HCT116 (cell line): ENCODE results near the gene EPHB2. TPM values are rescaled to one million over a fixed set of nuclear protein-coding genes. Genes with fewer than 3 reads are reported as not detected.

Experiments
- ATAC-seq: fragments of 200-7000 bp; cut with Tn5 transposase; 2 replicates; pipeline ENCODE4 v1.9.1; 2020; ENCODE audit warnings: mild to moderate bottlenecking, moderate library complexity
- BruUV-seq: library from RNA; stranded (reverse); fragments of 400-500 nt; replicated peaks from 2 replicates; lab custom pipeline; 2021; lab: Mats Ljungman, UMichigan
- CTCF ChIA-PET: fragments of 300-600 bp; sonication (Branson Sonifier 250); formaldehyde crosslinking; loops from one replicate; lab custom pipeline; 2021; ENCODE audit warnings: antibody characterized with exemption; lab: Charles Lee
- POLR2A ChIA-PET: fragments of 300-600, 350-600 bp; sonication (Branson Sonifier 250); formaldehyde crosslinking; loops from one replicate; lab custom pipeline; 2021; ENCODE audit warnings: antibody characterized with exemption; lab: Charles Lee
- RAD21 ChIA-PET, 2 experiments: fragments of 300-600 bp; sonication (Branson Sonifier 250); formaldehyde crosslinking; loops; one replicate each; lab custom pipeline; 2023; ENCODE audit warnings: low total read pairs in 2 of 2; ENCODE audit not compliant: uncharacterized antibody in 2 of 2, unreplicated experiment in 2 of 2, low non-redundant PET in 1 of 2; lab: Charles Lee
- DNase-seq: peaks from one replicate; pipeline ENCODE4 v3.0.0-alpha.2; 2010; ENCODE audit warnings: low read depth, low spot score
- H2AFZ ChIP-seq: fragments of 200-600 bp; shearing (Covaris generic), sonication (generic); 2 replicates; pipeline ENCODE4 v1.6.1; 2017; ENCODE audit warnings: low read depth, mixed run types, mixed read lengths, antibody characterized with exemption, low read length; ENCODE audit not compliant: poor library complexity, severe bottlenecking
- H3K27ac ChIP-seq: 2 replicates; pipeline ENCODE4 v1.5.1; 2012; ENCODE audit warnings: low read depth, low read length
- H3K27me3 ChIP-seq: fragments of 200-600 bp; sonication (generic); 2 replicates; pipeline ENCODE4 v1.6.1; 2016; ENCODE audit warnings: mixed run types, low read length, mixed read lengths; ENCODE audit not compliant: insufficient read depth
- H3K36me3 ChIP-seq, 2 experiments: fragments of 200-500 bp in 1 of 2; fragments of 200-600 bp in 1 of 2; sonication (Bioruptor generic) in 1 of 2; sonication (generic) in 1 of 2; 2 replicates each; pipeline versions ENCODE4 v1.5.1 to v1.6.1; 2014 to 2016; ENCODE audit warnings: low read length in 2 of 2, inconsistent platforms in 1 of 2, mixed read lengths in 1 of 2, mixed run types in 1 of 2; ENCODE audit not compliant: insufficient read depth in 2 of 2, control insufficient read depth in 1 of 2
- H3K4me1 ChIP-seq, 2 experiments: fragments of 200-600 bp in 1 of 2; sonication (generic) in 1 of 2; 2 replicates each; pipeline versions ENCODE4 v1.5.1 to v1.6.1; 2012 to 2017; ENCODE audit warnings: low read length in 2 of 2, inconsistent platforms in 1 of 2, mild to moderate bottlenecking in 1 of 2, mixed read lengths in 1 of 2, mixed run types in 1 of 2, moderate library complexity in 1 of 2; ENCODE audit not compliant: insufficient read depth in 2 of 2, control insufficient read depth in 1 of 2
- H3K4me2 ChIP-seq: fragments of 200-600 bp; sonication (generic); 2 replicates; pipeline ENCODE4 v1.6.1; 2017; ENCODE audit warnings: mixed run types, low read length, mixed read lengths
- H3K4me3 ChIP-seq, 2 experiments: fragments of 200-600 bp in 1 of 2; sonication (generic) in 1 of 2; replicated peaks in 1 of 2; 2 replicates each; pipeline ENCODE4 v1.5.1; 2011 to 2016; ENCODE audit warnings: low read length in 2 of 2, control low read depth in 1 of 2, low read depth in 1 of 2, mild to moderate bottlenecking in 1 of 2, mixed read lengths in 1 of 2, mixed run types in 1 of 2
- H3K79me2 ChIP-seq: fragments of 200-600 bp; sonication (generic); 2 replicates; pipeline ENCODE4 v1.6.1; 2017; ENCODE audit warnings: mild to moderate bottlenecking, mixed run types, low read length, moderate library complexity, mixed read lengths; ENCODE audit not compliant: insufficient read depth
- H3K9ac ChIP-seq: fragments of 200-600 bp; sonication (generic); 2 replicates; pipeline ENCODE4 v1.6.1; 2016; ENCODE audit warnings: low read length, mixed read lengths
- H3K9me2 ChIP-seq: fragments of 200-600 bp; sonication (generic), shearing (Covaris generic); 2 replicates; pipeline ENCODE4 v1.6.1; 2017; ENCODE audit warnings: mixed run types, mild to moderate bottlenecking, moderate library complexity; ENCODE audit not compliant: insufficient read depth
- H3K9me3 ChIP-seq, 2 experiments: fragments of 200-500 bp in 1 of 2; fragments of 200-600 bp in 1 of 2; sonication (Bioruptor generic) in 1 of 2; sonication (generic) in 1 of 2; 2 replicates each; pipeline ENCODE4 v1.6.1; 2014 to 2017; ENCODE audit warnings: low read length in 2 of 2, mixed read lengths in 2 of 2, inconsistent platforms in 1 of 2, low read depth in 1 of 2, mild to moderate bottlenecking in 1 of 2, mixed run types in 1 of 2, moderate library complexity in 1 of 2; ENCODE audit not compliant: control insufficient read depth in 1 of 2, insufficient read depth in 1 of 2
- H4K20me1 ChIP-seq: fragments of 200-600 bp; sonication (generic), shearing (Covaris generic); 2 replicates; pipeline ENCODE4 v1.6.1; 2017; ENCODE audit warnings: mixed run types, mild to moderate bottlenecking, moderate library complexity; ENCODE audit not compliant: insufficient read depth
- CBX3 ChIP-seq: IDR thresholded peaks from 2 replicates; pipeline ENCODE4 v1.6.1; 2012; ENCODE audit warnings: low read depth
- CEBPB ChIP-seq: IDR thresholded peaks from 2 replicates; pipeline ENCODE4 v1.6.1; 2012; ENCODE audit warnings: low read depth
- ELF1 ChIP-seq: IDR thresholded peaks from 2 replicates; pipeline ENCODE4 v1.6.1; 2012; ENCODE audit warnings: low read depth, borderline replicate concordance
- EZH2 ChIP-seq: fragments of 200-600 bp; sonication (generic); IDR thresholded peaks from 2 replicates; pipeline ENCODE4 v1.6.1; 2017; ENCODE audit warnings: antibody characterized with exemption, mixed run types
- EZH2phosphoT487 ChIP-seq: fragments of 200-600 bp; IDR thresholded peaks from 2 replicates; pipeline ENCODE4 v1.6.1; 2018; ENCODE audit warnings: antibody characterized with exemption, borderline replicate concordance
- FOSL1 ChIP-seq: IDR thresholded peaks from 2 replicates; pipeline ENCODE4 v1.6.1; 2012; ENCODE audit warnings: low read depth
- JUND ChIP-seq: IDR thresholded peaks from 2 replicates; pipeline ENCODE4 v1.6.1; 2012
- POLR2A ChIP-seq: IDR thresholded peaks from 2 replicates; pipeline ENCODE4 v1.7.0; 2011; ENCODE audit warnings: borderline replicate concordance; ENCODE audit not compliant: insufficient read depth, insufficient read length; ENCODE audit errors: extremely low read depth
- POLR2AphosphoS5 ChIP-seq: IDR thresholded peaks from 2 replicates; pipeline ENCODE4 v1.6.1; 2011; ENCODE audit warnings: mild to moderate bottlenecking, low read depth, low read length, moderate library complexity
- SIN3A ChIP-seq: IDR thresholded peaks from 2 replicates; pipeline ENCODE4 v1.6.1; 2012; ENCODE audit warnings: low read depth
- SP1 ChIP-seq: IDR thresholded peaks from 2 replicates; pipeline ENCODE4 v1.6.1; 2012; ENCODE audit warnings: low read depth
- SRF ChIP-seq: IDR thresholded peaks from 2 replicates; pipeline ENCODE4 v1.6.1; 2012; ENCODE audit warnings: low read depth
- TCF7L2 ChIP-seq: IDR thresholded peaks from 2 replicates; pipeline ENCODE4 v1.7.0; 2011; ENCODE audit warnings: borderline replicate concordance, inconsistent platforms; ENCODE audit not compliant: insufficient read depth, insufficient read length; ENCODE audit errors: extremely low read depth
- ZFX ChIP-seq: fragments of 450-650 bp; IDR thresholded peaks from 2 replicates; pipeline ENCODE4 v1.6.1; 2017
- ZNF274 ChIP-seq: fragments of 200-500 bp; sonication (Bioruptor generic); IDR thresholded peaks from 2 replicates; pipeline ENCODE4 v1.6.1; 2014; ENCODE audit warnings: mild to moderate bottlenecking, low read depth, low read length, inconsistent platforms
- intact Hi-C: fragments of 100-400 bp; cut with micrococcal nuclease; formaldehyde crosslinking; loops from 2 replicates; pipeline ENCODE4 v1.10.0; 2022
- total RNA-seq: library from RNA; stranded (reverse); gene quantifications from one replicate; pipeline ENCODE4 v1.2.1, GENCODE V29; 2021; ENCODE audit not compliant: unreplicated experiment
- TF ChIP-seq, protein P1 (sequence below): IDR thresholded peaks from 2 replicates; pipeline ENCODE4 v1.6.1; 2011; ENCODE audit warnings: mild to moderate bottlenecking, low read length, moderate library complexity; ENCODE audit not compliant: insufficient replicate concordance; ENCODE audit errors: extremely low read depth
- TF ChIP-seq, protein P2 (sequence below): IDR thresholded peaks from 2 replicates; pipeline ENCODE4 v1.6.1; 2012
- TF ChIP-seq, protein P3 (sequence below): IDR thresholded peaks from 2 replicates; pipeline ENCODE4 v1.6.1; 2012; ENCODE audit warnings: low read depth
- TF ChIP-seq, protein P4 (sequence below), 3 experiments: fragments of 200-600 bp in 1 of 3; sonication (generic) in 1 of 3; IDR thresholded peaks in 2 of 3; conservative IDR thresholded peaks in 1 of 3; 2 replicates each; pipeline ENCODE4 v1.5.1; 2012 to 2017; ENCODE audit warnings: low read depth in 2 of 3, low read length in 2 of 3, antibody characterized with exemption in 1 of 3, borderline replicate concordance in 1 of 3, control low read depth in 1 of 3, mild to moderate bottlenecking in 1 of 3, mixed read lengths in 1 of 3, mixed run types in 1 of 3, moderate library complexity in 1 of 3; ENCODE audit not compliant: insufficient read depth in 1 of 3

EPHB2 gene
- total RNA-seq, 1 experiment from 2014 or later, result 19.5 TPM

DNA sequence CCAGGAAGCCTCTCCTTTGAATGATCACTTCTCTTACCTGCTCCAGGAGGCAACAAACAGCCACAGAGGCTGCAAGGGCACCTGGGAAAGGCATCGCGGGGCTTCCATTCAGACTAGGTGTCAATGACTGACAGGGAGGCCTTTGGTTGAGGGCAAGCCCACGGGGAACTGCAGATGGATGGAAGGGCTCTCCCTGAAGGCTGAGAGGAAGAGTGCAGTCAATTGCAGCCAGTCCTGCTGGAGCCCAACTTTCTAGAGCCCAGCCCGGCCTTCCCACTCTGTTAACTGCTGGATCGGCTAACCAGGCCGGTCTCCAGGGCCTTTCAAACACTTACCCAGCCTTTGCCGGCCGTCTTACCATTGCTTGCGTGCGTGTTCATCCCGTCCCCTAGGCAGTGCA, 172.8 kb downstream of the EPHB2 start:
- H2AFZ ChIP-seq, result no peak overlapping the region
- TF ChIP-seq FOSL1, result no peak
- TF ChIP-seq SIN3A, result no peak
- no peak for TF ChIP-seq POLR2A
- TF ChIP-seq SRF, result no peak
- TF ChIP-seq, protein P1, sequence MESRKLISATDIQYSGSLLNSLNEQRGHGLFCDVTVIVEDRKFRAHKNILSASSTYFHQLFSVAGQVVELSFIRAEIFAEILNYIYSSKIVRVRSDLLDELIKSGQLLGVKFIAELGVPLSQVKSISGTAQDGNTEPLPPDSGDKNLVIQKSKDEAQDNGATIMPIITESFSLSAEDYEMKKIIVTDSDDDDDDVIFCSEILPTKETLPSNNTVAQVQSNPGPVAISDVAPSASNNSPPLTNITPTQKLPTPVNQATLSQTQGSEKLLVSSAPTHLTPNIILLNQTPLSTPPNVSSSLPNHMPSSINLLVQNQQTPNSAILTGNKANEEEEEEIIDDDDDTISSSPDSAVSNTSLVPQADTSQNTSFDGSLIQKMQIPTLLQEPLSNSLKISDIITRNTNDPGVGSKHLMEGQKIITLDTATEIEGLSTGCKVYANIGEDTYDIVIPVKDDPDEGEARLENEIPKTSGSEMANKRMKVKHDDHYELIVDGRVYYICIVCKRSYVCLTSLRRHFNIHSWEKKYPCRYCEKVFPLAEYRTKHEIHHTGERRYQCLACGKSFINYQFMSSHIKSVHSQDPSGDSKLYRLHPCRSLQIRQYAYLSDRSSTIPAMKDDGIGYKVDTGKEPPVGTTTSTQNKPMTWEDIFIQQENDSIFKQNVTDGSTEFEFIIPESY, result no peak
- TF ChIP-seq POLR2AphosphoS5, result no peak
- no peak for TF ChIP-seq CEBPB
- no peak for TF ChIP-seq ZNF274
- TF ChIP-seq, protein P2, sequence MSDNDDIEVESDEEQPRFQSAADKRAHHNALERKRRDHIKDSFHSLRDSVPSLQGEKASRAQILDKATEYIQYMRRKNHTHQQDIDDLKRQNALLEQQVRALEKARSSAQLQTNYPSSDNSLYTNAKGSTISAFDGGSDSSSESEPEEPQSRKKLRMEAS, result no peak
- no peak for TF ChIP-seq CBX3
- TF ChIP-seq, protein P3, sequence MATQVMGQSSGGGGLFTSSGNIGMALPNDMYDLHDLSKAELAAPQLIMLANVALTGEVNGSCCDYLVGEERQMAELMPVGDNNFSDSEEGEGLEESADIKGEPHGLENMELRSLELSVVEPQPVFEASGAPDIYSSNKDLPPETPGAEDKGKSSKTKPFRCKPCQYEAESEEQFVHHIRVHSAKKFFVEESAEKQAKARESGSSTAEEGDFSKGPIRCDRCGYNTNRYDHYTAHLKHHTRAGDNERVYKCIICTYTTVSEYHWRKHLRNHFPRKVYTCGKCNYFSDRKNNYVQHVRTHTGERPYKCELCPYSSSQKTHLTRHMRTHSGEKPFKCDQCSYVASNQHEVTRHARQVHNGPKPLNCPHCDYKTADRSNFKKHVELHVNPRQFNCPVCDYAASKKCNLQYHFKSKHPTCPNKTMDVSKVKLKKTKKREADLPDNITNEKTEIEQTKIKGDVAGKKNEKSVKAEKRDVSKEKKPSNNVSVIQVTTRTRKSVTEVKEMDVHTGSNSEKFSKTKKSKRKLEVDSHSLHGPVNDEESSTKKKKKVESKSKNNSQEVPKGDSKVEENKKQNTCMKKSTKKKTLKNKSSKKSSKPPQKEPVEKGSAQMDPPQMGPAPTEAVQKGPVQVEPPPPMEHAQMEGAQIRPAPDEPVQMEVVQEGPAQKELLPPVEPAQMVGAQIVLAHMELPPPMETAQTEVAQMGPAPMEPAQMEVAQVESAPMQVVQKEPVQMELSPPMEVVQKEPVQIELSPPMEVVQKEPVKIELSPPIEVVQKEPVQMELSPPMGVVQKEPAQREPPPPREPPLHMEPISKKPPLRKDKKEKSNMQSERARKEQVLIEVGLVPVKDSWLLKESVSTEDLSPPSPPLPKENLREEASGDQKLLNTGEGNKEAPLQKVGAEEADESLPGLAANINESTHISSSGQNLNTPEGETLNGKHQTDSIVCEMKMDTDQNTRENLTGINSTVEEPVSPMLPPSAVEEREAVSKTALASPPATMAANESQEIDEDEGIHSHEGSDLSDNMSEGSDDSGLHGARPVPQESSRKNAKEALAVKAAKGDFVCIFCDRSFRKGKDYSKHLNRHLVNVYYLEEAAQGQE, result no peak
- TF ChIP-seq JUND, result no peak
- TF ChIP-seq ZFX, result no peak
- no peak for TF ChIP-seq SP1
- TF ChIP-seq, protein P4, sequence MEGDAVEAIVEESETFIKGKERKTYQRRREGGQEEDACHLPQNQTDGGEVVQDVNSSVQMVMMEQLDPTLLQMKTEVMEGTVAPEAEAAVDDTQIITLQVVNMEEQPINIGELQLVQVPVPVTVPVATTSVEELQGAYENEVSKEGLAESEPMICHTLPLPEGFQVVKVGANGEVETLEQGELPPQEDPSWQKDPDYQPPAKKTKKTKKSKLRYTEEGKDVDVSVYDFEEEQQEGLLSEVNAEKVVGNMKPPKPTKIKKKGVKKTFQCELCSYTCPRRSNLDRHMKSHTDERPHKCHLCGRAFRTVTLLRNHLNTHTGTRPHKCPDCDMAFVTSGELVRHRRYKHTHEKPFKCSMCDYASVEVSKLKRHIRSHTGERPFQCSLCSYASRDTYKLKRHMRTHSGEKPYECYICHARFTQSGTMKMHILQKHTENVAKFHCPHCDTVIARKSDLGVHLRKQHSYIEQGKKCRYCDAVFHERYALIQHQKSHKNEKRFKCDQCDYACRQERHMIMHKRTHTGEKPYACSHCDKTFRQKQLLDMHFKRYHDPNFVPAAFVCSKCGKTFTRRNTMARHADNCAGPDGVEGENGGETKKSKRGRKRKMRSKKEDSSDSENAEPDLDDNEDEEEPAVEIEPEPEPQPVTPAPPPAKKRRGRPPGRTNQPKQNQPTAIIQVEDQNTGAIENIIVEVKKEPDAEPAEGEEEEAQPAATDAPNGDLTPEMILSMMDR (IDR thresholded peaks at IDR 0.05 in 2 of 3, conservative IDR thresholded peaks at IDR 0.05 in 1 of 3; ENCODE audit: borderline replicate concordance in 1 of 3, insufficient read depth in 1 of 3, low read depth in 2 of 3, low read length in 2 of 3), result no peak
- TF ChIP-seq ELF1, result no peak
- no peak for TF ChIP-seq EZH2
- TF ChIP-seq EZH2phosphoT487, result no peak
- TF ChIP-seq TCF7L2, result no peak
- no peak overlapping the region for H3K9ac ChIP-seq
- H3K36me3 ChIP-seq, result no peaks in the 10 kb centered on the region
- POLR2A ChIA-PET, result no interaction called here
- CTCF ChIA-PET, result interaction anchor here (1.0 kb wide), 1 partner anchor 22 kb away, joined by 3 read pairs; no protein-coding TSS in a partner anchor
- 0 out of 4 replicates have a peak, but pooled peaks cover 0 to 7% of the 10 kb centered on the region in 2 experiments for H3K4me1 ChIP-seq
- RAD21 ChIA-PET, result no interaction called here
- no peaks in the 10 kb centered on the region for H3K9me2 ChIP-seq
- no peak for DNase-seq
- no peak overlapping the region for H3K4me2 ChIP-seq
- H3K4me3 ChIP-seq, result no peak overlapping the region
- H3K9me3 ChIP-seq, result no peaks in the 10 kb centered on the region
- ATAC-seq, result no peak
- H3K27me3 ChIP-seq, result no peaks in the 10 kb centered on the region
- intact Hi-C loops, result no loop called here
- no peaks in the 10 kb centered on the region for H3K79me2 ChIP-seq
- BruUV-seq, result no TSS peak
- H3K27ac ChIP-seq, result no peak overlapping the region
- H4K20me1 ChIP-seq, result no peaks in the 10 kb centered on the region
